ENCODE data around the gene GSC2. TPM values are rescaled to one million over a fixed set of nuclear protein-coding genes. Genes with fewer than 3 reads are reported as not detected.

The GSC2 gene
- total and polyA plus RNA-seq, 9 of the 15 experiments (the other 6 are each of a cell fraction or from before 2014, with no cell fraction given), result not detected

- TF ChIP-seq THRB (CRISPR knock-in tag; conservative IDR thresholded peaks at IDR 0.05) (no peak), EP400 (IDR thresholded peaks at IDR 0.05) (no peak), NFIC (IDR thresholded peaks at IDR 0.05) (no peak), PCBP2 (IDR thresholded peaks at IDR 0.05; ENCODE audit: low read depth, low read length, poor library complexity, severe bottlenecking) (no peak), OTX1 (CRISPR knock-in tag; IDR thresholded peaks at IDR 0.05) (no peak), ZNF511 (CRISPR knock-in tag; IDR thresholded peaks at IDR 0.05) (no peak), MAFG (tag; conservative IDR thresholded peaks at IDR 0.05) (no peak), ILF3 (IDR thresholded peaks at IDR 0.05; ENCODE audit: borderline replicate concordance) (no peak), KDM5B (IDR thresholded peaks at IDR 0.05; ENCODE audit: insufficient replicate concordance, low read depth, low read length) (peak; percentile 92), HMBOX1 (IDR thresholded peaks at IDR 0.05) (no peak), NFE2L1 (tag; IDR thresholded peaks at IDR 0.05; ENCODE audit: borderline replicate concordance, low read depth) (no peak), TARDBP (IDR thresholded peaks at IDR 0.05) (no peak), MBD2 (IDR thresholded peaks at IDR 0.05; ENCODE audit: borderline replicate concordance, low read depth) (no peak), ZNF444 (CRISPR knock-in tag; IDR thresholded peaks at IDR 0.05) (no peak), CBFA2T2 (conservative IDR thresholded peaks at IDR 0.05) (no peak), ZNF699 (CRISPR knock-in tag; IDR thresholded peaks at IDR 0.05; ENCODE audit: insufficient replicate concordance) (no peak), ZFP30 (CRISPR knock-in tag; IDR thresholded peaks at IDR 0.05; ENCODE audit: borderline replicate concordance) (no peak), SIN3B (IDR thresholded peaks at IDR 0.05; ENCODE audit: low read depth) (no peak)
- TF ChIP-seq, protein P1, sequence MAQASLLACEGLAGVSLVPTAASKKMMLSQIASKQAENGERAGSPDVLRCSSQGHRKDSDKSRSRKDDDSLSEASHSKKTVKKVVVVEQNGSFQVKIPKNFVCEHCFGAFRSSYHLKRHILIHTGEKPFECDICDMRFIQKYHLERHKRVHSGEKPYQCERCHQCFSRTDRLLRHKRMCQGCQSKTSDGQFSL (CRISPR knock-in tag; IDR thresholded peaks at IDR 0.05), result no peak
- TF ChIP-seq, protein P1 (tag; IDR thresholded peaks at IDR 0.05), result no peak
- TF ChIP-seq, protein P2, sequence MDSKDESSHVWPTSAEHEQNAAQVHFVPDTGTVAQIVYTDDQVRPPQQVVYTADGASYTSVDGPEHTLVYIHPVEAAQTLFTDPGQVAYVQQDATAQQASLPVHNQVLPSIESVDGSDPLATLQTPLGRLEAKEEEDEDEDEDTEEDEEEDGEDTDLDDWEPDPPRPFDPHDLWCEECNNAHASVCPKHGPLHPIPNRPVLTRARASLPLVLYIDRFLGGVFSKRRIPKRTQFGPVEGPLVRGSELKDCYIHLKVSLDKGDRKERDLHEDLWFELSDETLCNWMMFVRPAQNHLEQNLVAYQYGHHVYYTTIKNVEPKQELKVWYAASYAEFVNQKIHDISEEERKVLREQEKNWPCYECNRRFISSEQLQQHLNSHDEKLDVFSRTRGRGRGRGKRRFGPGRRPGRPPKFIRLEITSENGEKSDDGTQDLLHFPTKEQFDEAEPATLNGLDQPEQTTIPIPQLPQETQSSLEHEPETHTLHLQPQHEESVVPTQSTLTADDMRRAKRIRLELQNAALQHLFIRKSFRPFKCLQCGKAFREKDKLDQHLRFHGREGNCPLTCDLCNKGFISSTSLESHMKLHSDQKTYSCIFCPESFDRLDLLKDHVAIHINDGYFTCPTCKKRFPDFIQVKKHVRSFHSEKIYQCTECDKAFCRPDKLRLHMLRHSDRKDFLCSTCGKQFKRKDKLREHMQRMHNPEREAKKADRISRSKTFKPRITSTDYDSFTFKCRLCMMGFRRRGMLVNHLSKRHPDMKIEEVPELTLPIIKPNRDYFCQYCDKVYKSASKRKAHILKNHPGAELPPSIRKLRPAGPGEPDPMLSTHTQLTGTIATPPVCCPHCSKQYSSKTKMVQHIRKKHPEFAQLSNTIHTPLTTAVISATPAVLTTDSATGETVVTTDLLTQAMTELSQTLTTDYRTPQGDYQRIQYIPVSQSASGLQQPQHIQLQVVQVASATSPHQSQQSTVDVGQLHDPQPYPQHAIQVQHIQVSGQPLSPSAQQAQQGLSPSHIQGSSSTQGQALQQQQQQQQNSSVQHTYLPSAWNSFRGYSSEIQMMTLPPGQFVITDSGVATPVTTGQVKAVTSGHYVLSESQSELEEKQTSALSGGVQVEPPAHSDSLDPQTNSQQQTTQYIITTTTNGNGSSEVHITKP (IDR thresholded peaks at IDR 0.05; ENCODE audit: partially characterized antibody), result no peak
Observed at GRCh38 chr22:19178657-19179496, 28.8 kb upstream of the GSC2 start, which contains the start of gene SLC25A1 (continued).

Measured in K562 (cell line).